ENCODE measurements around the gene GAS7.

The GAS7 gene

DNA sequence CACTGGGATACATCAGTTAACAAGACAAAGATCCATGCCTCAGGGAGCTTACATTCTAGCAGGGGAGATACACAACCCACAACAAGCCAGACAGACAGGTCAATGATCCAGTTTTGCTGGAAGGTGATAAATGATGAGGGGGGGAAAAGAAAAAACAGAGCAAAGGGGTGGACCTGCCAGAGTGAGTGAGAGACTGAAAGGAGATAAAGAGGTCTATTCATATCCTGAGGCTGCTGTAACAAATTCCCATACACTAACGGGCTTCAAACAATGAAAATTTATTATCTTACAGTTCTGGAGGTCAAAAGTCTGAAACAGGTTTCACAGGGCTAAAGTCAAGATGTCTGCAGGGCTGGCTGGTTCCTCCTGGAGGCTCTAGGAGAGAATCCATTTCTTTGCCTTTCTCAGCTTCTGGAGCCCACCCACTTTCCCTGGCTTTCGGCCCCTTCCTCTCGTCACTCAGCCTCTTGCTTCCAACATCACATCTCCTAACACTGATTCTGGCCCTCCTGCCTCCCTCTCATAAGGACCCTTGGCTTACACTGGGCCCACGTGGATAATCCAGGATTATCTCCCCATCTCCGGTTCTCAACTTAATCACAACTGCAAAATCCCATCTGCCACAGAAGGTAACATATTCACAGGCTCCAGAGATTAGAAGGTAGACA is 81.5 kb downstream of the GAS7 start:
- no peak overlapping the region for H3K4me3 ChIP-seq (replicated peaks; ENCODE audit: low read depth, low read length)
- TF ChIP-seq, protein P1, sequence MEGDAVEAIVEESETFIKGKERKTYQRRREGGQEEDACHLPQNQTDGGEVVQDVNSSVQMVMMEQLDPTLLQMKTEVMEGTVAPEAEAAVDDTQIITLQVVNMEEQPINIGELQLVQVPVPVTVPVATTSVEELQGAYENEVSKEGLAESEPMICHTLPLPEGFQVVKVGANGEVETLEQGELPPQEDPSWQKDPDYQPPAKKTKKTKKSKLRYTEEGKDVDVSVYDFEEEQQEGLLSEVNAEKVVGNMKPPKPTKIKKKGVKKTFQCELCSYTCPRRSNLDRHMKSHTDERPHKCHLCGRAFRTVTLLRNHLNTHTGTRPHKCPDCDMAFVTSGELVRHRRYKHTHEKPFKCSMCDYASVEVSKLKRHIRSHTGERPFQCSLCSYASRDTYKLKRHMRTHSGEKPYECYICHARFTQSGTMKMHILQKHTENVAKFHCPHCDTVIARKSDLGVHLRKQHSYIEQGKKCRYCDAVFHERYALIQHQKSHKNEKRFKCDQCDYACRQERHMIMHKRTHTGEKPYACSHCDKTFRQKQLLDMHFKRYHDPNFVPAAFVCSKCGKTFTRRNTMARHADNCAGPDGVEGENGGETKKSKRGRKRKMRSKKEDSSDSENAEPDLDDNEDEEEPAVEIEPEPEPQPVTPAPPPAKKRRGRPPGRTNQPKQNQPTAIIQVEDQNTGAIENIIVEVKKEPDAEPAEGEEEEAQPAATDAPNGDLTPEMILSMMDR (IDR thresholded peaks at IDR 0.05; ENCODE audit: low read length, missing control alignments), result no peak
- no peak for DNase-seq (ENCODE audit: low read depth)

DNA sequence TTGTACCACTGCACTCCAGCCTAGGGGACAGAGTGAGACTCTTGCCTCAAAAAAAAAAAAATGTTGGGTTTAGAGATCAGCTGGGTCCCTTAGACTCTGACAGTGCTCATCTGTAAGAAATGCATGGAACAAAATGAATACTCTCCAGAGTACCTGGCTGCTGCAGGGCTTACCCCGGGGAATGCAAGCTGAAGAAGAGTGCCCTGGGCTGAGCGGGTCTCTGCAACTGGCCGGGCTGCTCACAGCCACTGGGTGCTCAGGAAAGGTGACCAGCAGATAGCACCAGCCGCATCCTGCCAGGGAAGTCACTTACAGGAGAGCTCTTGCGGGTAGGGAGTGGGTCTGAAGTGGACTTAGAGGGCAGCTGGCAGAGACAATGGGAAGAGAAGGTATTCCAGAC is 82.1 kb downstream of the GAS7 start:
- TF ChIP-seq, protein P1 (IDR thresholded peaks at IDR 0.05; ENCODE audit: low read length, missing control alignments), result no peak
- H3K4me3 ChIP-seq (replicated peaks; ENCODE audit: low read depth, low read length), result no peak overlapping the region

DNA sequence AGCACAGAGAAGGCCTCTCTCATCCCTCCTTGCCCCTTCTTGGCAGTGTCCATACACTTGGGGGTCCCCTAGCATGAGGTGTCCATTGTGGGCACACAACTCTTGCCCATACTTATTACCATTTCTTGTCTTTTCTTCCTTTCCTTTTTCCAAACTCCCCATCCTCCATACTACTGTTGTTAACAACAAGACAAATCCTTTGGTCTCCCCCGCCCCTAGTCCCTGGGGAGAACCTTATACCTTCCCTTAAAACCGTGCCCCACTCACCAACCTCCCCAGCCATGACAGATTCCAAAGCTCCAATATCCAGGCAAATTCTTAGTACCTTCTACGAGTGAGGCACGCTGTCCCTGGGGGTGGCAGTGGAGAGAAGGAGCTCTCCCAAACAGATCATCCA is 82.9 kb downstream of the GAS7 start:
- TF ChIP-seq, protein P1 (IDR thresholded peaks at IDR 0.05; ENCODE audit: low read length, missing control alignments), result no peak
- H3K4me3 ChIP-seq (replicated peaks; ENCODE audit: low read depth, low read length), result no peak overlapping the region
- peak; percentile 47 for DNase-seq (ENCODE audit: low read depth)

More for the DNA sequence above, 82.1 kb downstream of the GAS7 start:
- DNase-seq (ENCODE audit: low read depth), result no peak

DNA sequence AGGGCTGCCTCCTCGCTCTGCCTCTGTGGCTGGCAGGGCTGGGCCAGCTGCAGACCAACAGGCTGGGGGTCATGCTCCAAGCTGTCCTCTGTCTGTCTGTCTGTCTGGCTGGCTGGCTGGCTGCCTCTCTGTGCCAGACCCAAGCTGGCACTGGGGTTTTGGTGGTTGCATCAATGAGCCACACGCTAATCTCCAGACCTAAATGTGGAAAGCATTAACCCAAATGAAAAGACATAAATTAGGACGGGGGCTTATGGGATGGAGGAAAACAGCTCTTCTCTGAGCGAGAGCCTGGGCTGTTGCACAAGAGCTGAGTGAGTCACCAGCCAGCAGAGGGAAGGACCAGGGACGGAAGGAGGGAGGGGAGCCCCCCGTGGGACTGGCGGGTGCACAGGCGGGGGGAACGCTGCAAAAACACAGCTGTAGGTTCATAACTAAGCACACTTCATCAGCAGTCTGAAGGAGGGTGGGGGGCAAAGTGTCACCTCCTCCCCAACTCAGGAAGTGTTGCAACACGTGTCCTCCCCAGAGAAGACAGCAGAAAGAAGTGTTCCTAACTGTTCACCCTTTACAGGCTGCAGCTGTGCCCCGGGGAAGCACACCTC is 83.4 kb downstream of the GAS7 start:
- TF ChIP-seq, protein P1 (IDR thresholded peaks at IDR 0.05; ENCODE audit: low read length, missing control alignments), result no peak
- DNase-seq (ENCODE audit: low read depth), result peak; percentile 97
- peak overlapping the region; percentile 36 for H3K4me3 ChIP-seq (replicated peaks; ENCODE audit: low read depth, low read length)

- no peak for DNase-seq (ENCODE audit: low read depth)
- no peak overlapping the region for H3K4me3 ChIP-seq (replicated peaks; ENCODE audit: low read depth, low read length)
- TF ChIP-seq, protein P1 (IDR thresholded peaks at IDR 0.05; ENCODE audit: low read length, missing control alignments), result no peak
These were observed 85.4 kb downstream of the GAS7 start for GRCh38 chr17:10112962-10113361.

DNA sequence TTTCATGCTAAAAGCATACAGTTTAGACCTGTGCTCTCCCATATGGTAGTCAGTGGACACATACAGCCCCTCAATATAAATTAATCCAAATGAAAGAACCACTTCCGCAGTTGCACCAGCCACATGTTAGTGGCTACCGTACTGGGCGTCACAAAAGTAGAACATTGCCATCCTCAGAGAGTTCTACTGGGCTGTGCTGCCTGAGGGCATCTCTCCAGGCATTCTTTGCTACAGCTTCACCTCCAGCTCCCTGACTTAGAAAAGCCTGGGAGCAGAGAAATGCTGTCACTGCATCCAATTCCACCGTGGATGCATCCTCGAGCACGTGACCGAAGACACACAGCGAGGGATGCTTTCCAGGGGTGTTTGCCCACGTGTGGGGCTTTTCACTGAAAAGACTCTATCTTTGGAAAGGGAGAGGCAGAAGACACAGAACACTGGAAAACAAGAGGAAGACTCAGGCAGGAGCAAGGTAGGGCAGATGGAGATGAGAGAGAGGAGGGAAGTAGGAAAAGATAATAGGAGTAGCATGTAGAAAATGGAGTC is 86.4 kb downstream of the GAS7 start:
- TF ChIP-seq, protein P1 (IDR thresholded peaks at IDR 0.05; ENCODE audit: low read length, missing control alignments), result no peak
- no peak for DNase-seq (ENCODE audit: low read depth)
- no peak overlapping the region for H3K4me3 ChIP-seq (replicated peaks; ENCODE audit: low read depth, low read length)

Measured in fibroblast of pulmonary artery (primary cell).